Activated gamma-delta T cell treated with Interleukin-2 at 50 U/mL for 16 hours (primary cell): ENCODE data around the gene PLPP1.

Source experiments
- DNase-seq: peaks from one replicate; pipeline ENCODE4 v3.0.0-alpha.2; 2020

PLPP1 gene

GRCh38 chr5:55441107-55441771 lies 93.5 kb downstream of the PLPP1 start:
- no peak for DNase-seq

- no peak for DNase-seq
These were observed 94.5 kb downstream of the PLPP1 start for GRCh38 chr5:55440188-55440646.

GRCh38 chr5:55438998-55439397 lies 95.8 kb downstream of the PLPP1 start:
- DNase-seq, result no peak

GRCh38 chr5:55437859-55438206 lies 96.9 kb downstream of the PLPP1 start:
- DNase-seq, result no peak

- no peak for DNase-seq
These were observed 97.3 kb downstream of the PLPP1 start for GRCh38 chr5:55437452-55437851.

- no peak for DNase-seq
These were observed 102.2 kb downstream of the PLPP1 start for GRCh38 chr5:55432549-55432948.

GRCh38 chr5:55429613-55430253 lies 105.0 kb downstream of the PLPP1 start:
- no peak for DNase-seq

GRCh38 chr5:55429221-55429612 lies 105.5 kb downstream of the PLPP1 start:
- DNase-seq, result no peak

- no peak for DNase-seq
These were observed 107.6 kb downstream of the PLPP1 start for GRCh38 chr5:55427157-55427556.

GRCh38 chr5:55426455-55426854 lies 108.3 kb downstream of the PLPP1 start:
- no peak for DNase-seq

GRCh38 chr5:55421074-55421529 lies 113.7 kb downstream of the PLPP1 start:
- DNase-seq, result no peak

GRCh38 chr5:55418994-55419968 lies 115.5 kb downstream of the PLPP1 start:
- no peak for DNase-seq

- DNase-seq, result no peak
These were observed 118.5 kb downstream of the PLPP1 start for GRCh38 chr5:55416306-55416705.

GRCh38 chr5:55415071-55415470 lies 119.7 kb downstream of the PLPP1 start:
- no peak for DNase-seq

- no peak for DNase-seq
These were observed 121.1 kb downstream of the PLPP1 start for GRCh38 chr5:55413644-55414043.

- no peak for DNase-seq
These were observed 122.9 kb downstream of the PLPP1 start for GRCh38 chr5:55411876-55412275.

- no peak for DNase-seq
These were observed 123.9 kb downstream of the PLPP1 start for GRCh38 chr5:55410845-55411244.

GRCh38 chr5:55409775-55410174 lies 125.0 kb downstream of the PLPP1 start:
- DNase-seq, result no peak

- no peak for DNase-seq
These were observed 126.8 kb downstream of the PLPP1 start for GRCh38 chr5:55407984-55408383.

- no peak for DNase-seq
These were observed 127.6 kb downstream of the PLPP1 start for GRCh38 chr5:55407059-55407684.

GRCh38 chr5:55406292-55406691 lies 128.5 kb downstream of the PLPP1 start:
- DNase-seq, result no peak

- no peak for DNase-seq
These were observed 132.6 kb downstream of the PLPP1 start for GRCh38 chr5:55402199-55402598.
